CD4-positive, alpha-beta T cell treated with Interleukin-12 subunit alpha and Interleukin-12 subunit beta, for 1 hour (primary cell): Measurements from ENCODE around the gene CD4.

Source experiments
- DNase-seq: peaks from one replicate; pipeline ENCODE4 v3.0.0-alpha.2; 2020

CD4 gene

GRCh38 chr12:6778574-6779550 lies 10.5 kb upstream of the CD4 start:
- peak; percentile 89 for DNase-seq

- no peak for DNase-seq
Measured at GRCh38 chr12:6779708-6780432, 9.5 kb upstream of the CD4 start.

- no peak for DNase-seq
Measured at GRCh38 chr12:6780573-6780972, 8.8 kb upstream of the CD4 start.

- no peak for DNase-seq
Measured at GRCh38 chr12:6782119-6782518, 7.2 kb upstream of the CD4 start.

- DNase-seq, result no peak
Measured at GRCh38 chr12:6782850-6783566, 6.3 kb upstream of the CD4 start.

GRCh38 chr12:6783828-6784227 lies 5.5 kb upstream of the CD4 start:
- no peak for DNase-seq

GRCh38 chr12:6784296-6784695 lies 5.0 kb upstream of the CD4 start:
- DNase-seq, result no peak

- no peak for DNase-seq
Measured at GRCh38 chr12:6784761-6785160, 4.6 kb upstream of the CD4 start.

- DNase-seq, result peak; percentile 43
Measured at GRCh38 chr12:6786416-6787094, 2.8 kb upstream of the CD4 start.

GRCh38 chr12:6787309-6787708 lies 2.0 kb upstream of the CD4 start:
- DNase-seq, result no peak

- peak; percentile 48 for DNase-seq
Measured at GRCh38 chr12:6790496-6791150, 1.3 kb downstream of the CD4 start.

- no peak for DNase-seq
Measured at GRCh38 chr12:6791931-6792520, 2.7 kb downstream of the CD4 start.

- DNase-seq, result peak; percentile 48
Measured at GRCh38 chr12:6792522-6793201, 3.3 kb downstream of the CD4 start.

GRCh38 chr12:6795088-6795487 lies 5.8 kb downstream of the CD4 start:
- DNase-seq, result no peak

- DNase-seq, result no peak
Measured at GRCh38 chr12:6796576-6796975, 7.2 kb downstream of the CD4 start.

- DNase-seq, result no peak
Measured at GRCh38 chr12:6799147-6799546, 9.8 kb downstream of the CD4 start.

- DNase-seq, result no peak
Measured at GRCh38 chr12:6807170-6807569, 17.8 kb downstream of the CD4 start.

GRCh38 chr12:6809056-6809455 lies 19.7 kb downstream of the CD4 start:
- no peak for DNase-seq

GRCh38 chr12:6810758-6811157 lies 21.4 kb downstream of the CD4 start:
- DNase-seq, result no peak

- DNase-seq, result no peak
Measured at GRCh38 chr12:6813363-6813762, 24.0 kb downstream of the CD4 start.

- no peak for DNase-seq
Measured at GRCh38 chr12:6816598-6816997, 27.3 kb downstream of the CD4 start.
